Activated T-cell treated with anti-CD3 and anti-CD28 coated beads, Interleukin-2, amount 50 U/mL, for 72 hours (primary cell): ENCODE measurements around the gene SORD. TPM values are rescaled to one million over a fixed set of nuclear protein-coding genes. Genes with fewer than 3 reads are reported as not detected.
"Not testable (repeated sequence)": the region's sequence is repeated elsewhere in the genome, so short reads cannot be mapped to it uniquely, and the experiment has no call there.

Source experiments
- ATAC-seq, 2 donors: fragments of 150-1000 bp; cut with Tn5 transposase; replicated peaks in 1 of 2; 2 replicates each; pipeline ENCODE4 v1.10.0; 2021; ENCODE audit warnings: moderate library complexity in 2 of 2, mild to moderate bottlenecking in 1 of 2
- DNase-seq, 2 donors: peaks; one replicate each; pipeline ENCODE4 v3.0.0; 2021 to 2022; ENCODE audit warnings: mixed read lengths in 1 of 2
- H3K27ac Mint-ChIP-seq: one replicate; pipeline ENCODE4 v1.8.0; 2022; ENCODE audit warnings: mild to moderate bottlenecking, moderate library complexity, mixed read lengths
- H3K27me3 Mint-ChIP-seq: one replicate; pipeline ENCODE4 v1.8.0; 2022; ENCODE audit warnings: low read depth, mixed read lengths
- H3K36me3 Mint-ChIP-seq, 2 donors: one replicate each; pipeline ENCODE4 v1.8.0; 2022; ENCODE audit warnings: mixed read lengths in 2 of 2, mild to moderate bottlenecking in 1 of 2; ENCODE audit not compliant: insufficient read depth in 2 of 2
- H3K4me1 Mint-ChIP-seq: one replicate; pipeline ENCODE4 v1.8.0; 2022; ENCODE audit warnings: low read depth, mixed read lengths
- H3K4me3 Mint-ChIP-seq, 2 donors: one replicate each; pipeline ENCODE4 v1.8.0; 2022; ENCODE audit warnings: mild to moderate bottlenecking in 2 of 2, mixed read lengths in 2 of 2, moderate library complexity in 2 of 2
- H3K9me3 Mint-ChIP-seq, 2 donors: one replicate each; pipeline ENCODE4 v1.8.0; 2022; ENCODE audit warnings: mixed read lengths in 2 of 2
- total RNA-seq, 2 donors: library from RNA; stranded (reverse); gene quantifications; one replicate each; pipeline ENCODE4 v1.2.3, GENCODE V29; 2022

Gene SORD
- total RNA-seq, 2 donors from 2014 or later = 10.0 to 17.6 TPM

- DNase-seq, H3K27ac Mint-ChIP-seq: not testable (repeated sequence)
These were observed 19.1 kb upstream of the SORD start for GRCh38 chr15:45003731-45004410.

DNA sequence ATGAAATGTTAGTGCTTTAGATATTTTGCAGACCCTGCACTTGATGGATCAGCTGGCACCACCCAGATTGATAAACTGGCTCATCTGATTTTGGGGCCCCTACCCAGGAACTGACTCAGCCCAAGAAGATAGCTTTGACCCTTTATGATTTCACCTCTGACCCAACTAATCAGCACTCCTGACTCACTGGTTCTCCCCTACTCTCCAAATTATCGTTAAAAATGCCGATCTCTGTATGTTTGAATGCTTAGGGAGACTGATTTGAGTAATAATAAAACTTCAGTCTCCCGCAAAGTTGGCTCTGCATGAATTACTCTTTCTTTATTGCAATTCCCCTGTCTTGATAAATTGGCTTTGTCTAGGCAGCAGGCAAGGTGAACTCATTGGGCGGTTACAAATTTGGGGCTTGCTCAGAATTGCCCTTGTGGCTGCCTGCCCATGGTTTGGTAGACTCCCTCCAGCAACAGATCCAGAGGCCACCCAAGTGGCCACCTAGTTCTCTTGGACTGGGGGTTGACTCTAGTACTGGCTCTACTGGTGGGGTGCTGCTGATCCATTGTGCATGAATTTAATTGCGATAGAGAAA, 18.3 kb upstream of the SORD start:
- peak; percentile 31 to 78 for ATAC-seq
- not testable (repeated sequence) for H3K4me1 Mint-ChIP-seq, H3K27ac Mint-ChIP-seq, H3K4me3 Mint-ChIP-seq, H3K27me3 Mint-ChIP-seq, DNase-seq, H3K36me3 Mint-ChIP-seq, H3K9me3 Mint-ChIP-seq

More at GRCh38 chr15:45003731-45004410, 19.1 kb upstream of the SORD start:
- H3K27me3 Mint-ChIP-seq, H3K9me3 Mint-ChIP-seq, H3K36me3 Mint-ChIP-seq, H3K4me1 Mint-ChIP-seq, H3K4me3 Mint-ChIP-seq, ATAC-seq: not testable (repeated sequence)

- Mint-ChIP-seq H3K4me3 (no peak overlapping the region), H3K36me3 (peaks cover 2 to 4% of the 10 kb centered on the region in 2 donors), H3K9me3 (peaks cover 0 to 2% of the 10 kb centered on the region in 2 donors), H3K27me3 (peaks cover 6% of the 10 kb centered on the region), H3K4me1 (no peaks in the 10 kb centered on the region), H3K27ac (no peak overlapping the region)
- DNase-seq (no peak), ATAC-seq (no peak)
These were observed 13.9 kb upstream of the SORD start for GRCh38 chr15:45009046-45009445.

- H3K9me3 Mint-ChIP-seq, H3K4me1 Mint-ChIP-seq, H3K27ac Mint-ChIP-seq, DNase-seq, H3K36me3 Mint-ChIP-seq, H3K4me3 Mint-ChIP-seq, ATAC-seq: not testable (repeated sequence)
- peaks cover 40% of the 10 kb centered on the region for H3K27me3 Mint-ChIP-seq
These were observed 7.9 kb upstream of the SORD start for GRCh38 chr15:45015114-45015513.

DNA sequence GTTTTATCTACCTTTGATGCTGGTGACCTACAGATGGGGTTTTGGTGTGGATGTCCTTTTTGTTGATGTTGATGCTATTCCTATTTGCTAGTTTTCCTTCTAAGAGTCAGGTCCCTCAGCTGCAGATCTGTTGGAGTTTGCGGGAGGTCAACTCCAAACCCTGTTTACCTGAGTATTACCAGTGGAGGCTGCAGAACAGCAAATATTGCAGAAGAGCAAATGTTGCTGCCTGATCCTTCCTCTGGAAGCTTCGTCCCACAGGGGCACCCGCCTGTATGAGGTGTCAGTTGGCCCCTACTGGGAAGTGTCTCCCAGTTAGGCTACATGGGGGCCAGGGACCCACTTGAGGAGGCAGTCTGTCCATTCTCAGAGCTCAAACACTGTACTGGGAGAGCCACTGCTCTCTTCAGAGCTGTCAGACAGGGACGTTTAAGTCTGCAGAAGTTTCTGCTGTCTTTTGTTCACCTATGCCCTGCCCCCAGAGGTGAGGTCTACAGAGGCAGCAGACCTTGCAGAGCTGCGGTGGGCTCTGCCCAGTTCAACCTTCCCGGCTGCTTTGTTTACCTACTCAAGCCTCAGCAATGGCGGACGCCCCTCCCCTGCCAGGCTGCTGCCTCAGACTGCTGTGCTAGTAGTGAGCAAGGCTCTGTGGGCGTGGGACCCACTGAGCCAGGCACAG, 2.6 kb upstream of the SORD start:
- not testable (repeated sequence) for H3K9me3 Mint-ChIP-seq, ATAC-seq, H3K27ac Mint-ChIP-seq, DNase-seq, H3K36me3 Mint-ChIP-seq, H3K4me3 Mint-ChIP-seq
- H3K4me1 Mint-ChIP-seq = peaks cover 18% of the 10 kb centered on the region
- H3K27me3 Mint-ChIP-seq = peaks cover 41% of the 10 kb centered on the region

DNA sequence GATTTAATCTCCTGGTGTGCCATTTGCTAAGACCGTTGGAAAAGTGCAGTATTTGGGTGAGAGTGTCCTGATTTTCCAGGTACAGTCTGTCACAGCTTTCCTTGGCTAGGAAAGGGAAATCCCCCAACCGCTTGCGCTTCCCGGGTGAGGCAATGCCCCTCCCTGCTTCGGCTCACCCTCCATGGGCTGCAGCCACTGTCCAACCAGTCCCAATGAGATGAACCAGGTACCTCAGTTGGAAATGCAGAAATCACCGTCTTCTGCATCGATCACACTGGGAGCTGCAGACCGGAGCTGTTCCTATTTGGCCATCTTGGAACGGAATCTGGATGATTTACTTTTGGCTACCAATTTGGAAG, 2.1 kb upstream of the SORD start:
- Mint-ChIP-seq H3K4me1 (peaks cover 23% of the 10 kb centered on the region), H3K27me3 (peaks cover 36% of the 10 kb centered on the region)
- not testable (repeated sequence) for H3K4me3 Mint-ChIP-seq, H3K27ac Mint-ChIP-seq, ATAC-seq, DNase-seq, H3K36me3 Mint-ChIP-seq, H3K9me3 Mint-ChIP-seq

DNA sequence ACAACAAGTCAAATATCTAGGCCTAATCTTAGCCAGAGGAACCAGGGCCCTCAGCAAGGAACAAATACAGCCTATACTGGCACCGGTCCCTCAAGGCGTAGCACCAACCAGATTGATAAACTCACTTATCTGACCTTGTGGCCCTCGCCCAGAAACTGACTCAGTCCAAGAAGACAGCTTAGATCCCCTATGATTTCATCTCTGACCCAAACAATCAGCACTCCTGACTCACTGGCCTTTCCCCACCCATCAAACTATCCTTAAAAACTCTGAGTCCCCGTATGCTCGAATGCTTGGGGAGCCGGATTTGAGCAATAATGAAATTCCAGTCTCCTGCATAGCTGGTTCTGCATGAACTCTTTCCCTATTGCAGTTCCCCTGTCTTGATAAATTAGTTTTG, 1.6 kb upstream of the SORD start:
- peaks cover 23% of the 10 kb centered on the region for H3K4me1 Mint-ChIP-seq
- H3K9me3 Mint-ChIP-seq = peaks cover 0 to 3% of the 10 kb centered on the region in 2 donors
- H3K27ac Mint-ChIP-seq = no peak overlapping the region

GRCh38 chr15:45023659-45024225, 747 bp downstream of the SORD start:
- DNase-seq = no peak
- H3K27me3 Mint-ChIP-seq = peaks cover 17% of the 10 kb centered on the region
- no peak for ATAC-seq
- peaks cover 30% of the 10 kb centered on the region for H3K4me1 Mint-ChIP-seq
- H3K36me3 Mint-ChIP-seq = no peaks in the 10 kb centered on the region
- H3K9me3 Mint-ChIP-seq = no peaks in the 10 kb centered on the region
- peak overlapping the region; percentile 79 to 88 for H3K4me3 Mint-ChIP-seq
- H3K27ac Mint-ChIP-seq = peak overlapping the region; percentile 48

More for the DNA sequence above, 1.6 kb upstream of the SORD start:
- ATAC-seq (no peak), DNase-seq (no peak)
- Mint-ChIP-seq H3K36me3 (no peaks in the 10 kb centered on the region), H3K27me3 (peaks cover 31% of the 10 kb centered on the region), H3K4me3 (peak overlapping the region; percentile 8 to 10)

DNA sequence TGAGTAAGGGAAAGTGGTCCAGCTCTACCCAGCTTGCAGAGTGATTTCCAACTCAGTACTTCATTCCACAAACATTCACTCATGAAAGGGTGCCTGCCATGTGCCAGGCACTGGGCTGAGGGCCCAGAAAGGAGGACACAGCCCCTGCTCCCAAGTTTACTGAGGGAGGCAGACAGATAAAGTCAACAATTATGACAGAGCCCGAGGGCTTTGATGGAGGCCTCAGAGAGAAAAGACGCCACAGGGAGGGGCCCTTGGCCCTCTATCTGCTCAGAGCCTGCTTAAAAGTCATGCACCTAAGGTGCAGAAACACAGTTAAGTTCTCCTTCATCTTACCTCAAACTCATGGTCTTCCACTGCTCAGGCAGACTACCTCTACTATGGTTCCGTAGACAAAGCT, 1.7 kb downstream of the SORD start:
- peaks cover 30% of the 10 kb centered on the region for H3K4me1 Mint-ChIP-seq
- H3K9me3 Mint-ChIP-seq, H3K36me3 Mint-ChIP-seq, H3K27ac Mint-ChIP-seq, H3K27me3 Mint-ChIP-seq, DNase-seq, ATAC-seq: not testable (repeated sequence)
- peak overlapping the region; percentile 25 to 33 for H3K4me3 Mint-ChIP-seq

GRCh38 chr15:45025627-45026026, 2.6 kb downstream of the SORD start:
- not testable (repeated sequence) for H3K27me3 Mint-ChIP-seq, DNase-seq, H3K27ac Mint-ChIP-seq, ATAC-seq, H3K9me3 Mint-ChIP-seq, H3K4me3 Mint-ChIP-seq, H3K36me3 Mint-ChIP-seq
- peaks cover 30% of the 10 kb centered on the region for H3K4me1 Mint-ChIP-seq

- ATAC-seq (no peak), DNase-seq (no peak)
- Mint-ChIP-seq H3K27ac (no peak overlapping the region), H3K4me3 (no peak overlapping the region), H3K4me1 (peaks cover 30% of the 10 kb centered on the region), H3K9me3 (no peaks in the 10 kb centered on the region), H3K27me3 (no peaks in the 10 kb centered on the region), H3K36me3 (peaks cover 2 to 6% of the 10 kb centered on the region in 2 donors)
These were observed 3.7 kb downstream of the SORD start for GRCh38 chr15:45026651-45027190.

GRCh38 chr15:45027220-45027619, 4.2 kb downstream of the SORD start:
- Mint-ChIP-seq H3K27ac (no peak overlapping the region), H3K4me1 (peaks cover 30% of the 10 kb centered on the region), H3K4me3 (no peak overlapping the region), H3K27me3 (no peaks in the 10 kb centered on the region), H3K9me3 (no peaks in the 10 kb centered on the region), H3K36me3 (peaks cover 2 to 6% of the 10 kb centered on the region in 2 donors)
- no peak for DNase-seq
- no peak for ATAC-seq

DNA sequence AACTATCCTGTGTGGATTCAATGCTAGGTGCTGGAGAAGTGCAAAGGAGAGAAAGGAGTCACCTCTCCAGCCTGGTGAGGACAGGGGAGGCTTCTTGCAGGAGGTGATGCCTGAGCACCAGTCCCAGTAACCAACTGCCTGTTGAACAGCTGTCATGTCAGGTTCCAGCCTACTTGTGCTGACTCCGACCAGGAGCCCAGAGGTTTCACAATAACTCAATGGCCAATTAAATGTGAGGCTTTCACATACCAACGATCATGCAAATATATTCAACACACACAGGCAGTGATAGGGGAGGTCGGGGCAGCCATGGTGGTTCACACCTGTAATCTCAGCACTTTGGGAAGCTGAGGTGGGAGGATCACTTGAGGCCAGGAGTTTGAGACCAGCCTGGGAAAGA, 7.7 kb downstream of the SORD start:
- no peak overlapping the region for H3K4me3 Mint-ChIP-seq
- H3K27ac Mint-ChIP-seq = no peak overlapping the region
- peaks cover 2 to 6% of the 10 kb centered on the region in 2 donors for H3K36me3 Mint-ChIP-seq
- peaks cover 11% of the 10 kb centered on the region for H3K4me1 Mint-ChIP-seq
- no peaks in the 10 kb centered on the region for H3K9me3 Mint-ChIP-seq
- H3K27me3 Mint-ChIP-seq = no peaks in the 10 kb centered on the region
- DNase-seq = no peak
- no peak for ATAC-seq
